Measurements from ENCODE around the gene PDLIM4.

DNA sequence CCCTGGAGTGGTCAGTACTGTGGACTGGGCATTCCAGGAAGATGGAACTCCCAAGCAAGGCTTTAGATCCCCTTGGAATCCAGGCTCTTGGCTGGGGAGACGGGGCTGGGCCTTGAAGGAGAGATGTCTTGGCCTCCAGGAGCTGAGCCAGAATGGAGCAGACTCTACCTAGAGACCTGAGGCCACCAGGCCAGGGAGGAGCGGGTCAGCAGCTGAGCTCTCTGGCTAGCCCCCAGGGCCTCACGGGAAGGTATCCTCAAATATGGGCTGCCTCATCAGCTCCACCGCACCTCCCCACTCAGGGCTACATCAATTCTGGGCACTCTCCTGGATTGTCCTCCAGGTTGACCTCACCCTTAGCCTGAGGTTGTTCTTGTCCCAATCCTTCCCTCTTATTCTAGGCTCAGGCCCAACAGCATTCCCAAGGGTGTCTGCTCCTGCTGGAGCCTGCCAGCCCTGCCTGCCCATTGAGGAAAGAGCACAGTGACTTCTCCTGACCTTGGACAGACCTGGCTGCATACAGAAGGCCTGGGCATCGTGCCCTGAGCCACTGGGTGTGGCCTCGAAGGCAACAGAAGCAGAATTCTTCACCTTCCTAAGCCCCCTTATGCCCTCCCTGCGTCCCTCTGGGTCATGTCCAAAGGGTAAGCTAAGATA, 3.0 kb upstream of the PDLIM4 start:
- TF ChIP-seq POLR2AphosphoS5 (IDR thresholded peaks at IDR 0.05; ENCODE audit: low read depth, low read length) (no peak), REST (IDR thresholded peaks at IDR 0.05; ENCODE audit: insufficient read depth in 1 of 2, low read depth in 2 of 2, low read length in 2 of 2) (no peak), SIN3A (IDR thresholded peaks at IDR 0.05; ENCODE audit: borderline replicate concordance, insufficient read depth, low read length) (no peak), TAF1 (IDR thresholded peaks at IDR 0.05; ENCODE audit: borderline replicate concordance, insufficient read depth, low read length) (no peak), FOXP2 (optimal IDR thresholded peaks at IDR 0.05; ENCODE audit: borderline replicate concordance, extremely low read depth, extremely low read length, insufficient read depth) (no peak)
